GM19395 (cell line): ENCODE measurements around the gene UBE2E2.
A peak's percentile ranks its signal among the peaks of the same experiment; 100 is the strongest.
"Not testable (repeated sequence)": the region's sequence is repeated elsewhere in the genome, so short reads cannot be mapped to it uniquely, and the experiment has no call there.

Experiments used
- ATAC-seq: cut with Tn5 transposase; IDR thresholded peaks from one replicate; pipeline ENCODE4 v1.9.1; 2021; ENCODE audit warnings: mild to moderate bottlenecking, moderate library complexity; ENCODE audit not compliant: unreplicated experiment

The UBE2E2 gene

GRCh38 chr3:23202921-23203707, at the start of gene UBE2E2:
TSS of gene UBE2E2 (plus strand) at chr3:23203327.
- ATAC-seq = peak; percentile 74

GRCh38 chr3:23153436-23153835, 49.7 kb upstream of the UBE2E2 start:
- ATAC-seq = no peak

GRCh38 chr3:23157331-23157730, 45.8 kb upstream of the UBE2E2 start:
- no peak for ATAC-seq

GRCh38 chr3:23159929-23160328, 43.2 kb upstream of the UBE2E2 start:
- ATAC-seq = no peak

GRCh38 chr3:23161308-23161707, 41.8 kb upstream of the UBE2E2 start:
- no peak for ATAC-seq

GRCh38 chr3:23161896-23162570, 41.1 kb upstream of the UBE2E2 start:
- peak; percentile 62 for ATAC-seq

GRCh38 chr3:23162934-23163333, 40.2 kb upstream of the UBE2E2 start:
- ATAC-seq = peak; percentile 59

GRCh38 chr3:23164746-23165145, 38.4 kb upstream of the UBE2E2 start:
- ATAC-seq = no peak

- ATAC-seq = no peak
Observed at GRCh38 chr3:23165571-23165970, 37.6 kb upstream of the UBE2E2 start.

- no peak for ATAC-seq
Observed at GRCh38 chr3:23166276-23166675, 36.9 kb upstream of the UBE2E2 start.

- no peak for ATAC-seq
Observed at GRCh38 chr3:23166845-23167244, 36.3 kb upstream of the UBE2E2 start.

- no peak for ATAC-seq
Observed at GRCh38 chr3:23169551-23169950, 33.6 kb upstream of the UBE2E2 start.

- ATAC-seq = no peak
Observed at GRCh38 chr3:23170291-23170690, 32.8 kb upstream of the UBE2E2 start.

GRCh38 chr3:23172059-23172458, 31.1 kb upstream of the UBE2E2 start:
- ATAC-seq = no peak

- no peak for ATAC-seq
Observed at GRCh38 chr3:23174426-23175039, 28.6 kb upstream of the UBE2E2 start.

GRCh38 chr3:23175341-23176083, 27.6 kb upstream of the UBE2E2 start:
- no peak for ATAC-seq

GRCh38 chr3:23176839-23177238, 26.3 kb upstream of the UBE2E2 start:
- ATAC-seq = not testable (repeated sequence)

- no peak for ATAC-seq
Observed at GRCh38 chr3:23182996-23183513, 20.1 kb upstream of the UBE2E2 start.

GRCh38 chr3:23183731-23184130, 19.4 kb upstream of the UBE2E2 start:
- ATAC-seq = no peak

GRCh38 chr3:23185861-23186260, 17.3 kb upstream of the UBE2E2 start:
- ATAC-seq = no peak

GRCh38 chr3:23189187-23189586, 13.9 kb upstream of the UBE2E2 start:
- ATAC-seq = no peak
